NCI-H146 (cell line): ENCODE results near the gene RBM19.

Source experiments
- DNase-seq: peaks from one replicate; lab custom pipeline; 2025; lab: John Stamatoyannopoulos, UW

The RBM19 gene

GRCh38 chr12:113880988-113881962 lies 84.8 kb downstream of the RBM19 start:
- DNase-seq: peak; percentile 42

GRCh38 chr12:113880326-113880725 lies 85.8 kb downstream of the RBM19 start:
- DNase-seq: no peak

GRCh38 chr12:113879658-113880057 lies 86.5 kb downstream of the RBM19 start:
- DNase-seq: no peak

GRCh38 chr12:113877607-113878006 lies 88.5 kb downstream of the RBM19 start:
- no peak for DNase-seq

- DNase-seq: no peak
These were observed 90.0 kb downstream of the RBM19 start for GRCh38 chr12:113876160-113876559.

- DNase-seq: peak; percentile 17
These were observed 90.4 kb downstream of the RBM19 start for GRCh38 chr12:113875691-113876090.

- no peak for DNase-seq
These were observed 91.0 kb downstream of the RBM19 start for GRCh38 chr12:113874999-113875561.

GRCh38 chr12:113874326-113874725 lies 91.8 kb downstream of the RBM19 start:
- no peak for DNase-seq

- DNase-seq: no peak
These were observed 92.4 kb downstream of the RBM19 start for GRCh38 chr12:113873740-113874139.

- no peak for DNase-seq
These were observed 95.2 kb downstream of the RBM19 start for GRCh38 chr12:113870890-113871289.

GRCh38 chr12:113870035-113870434 lies 96.1 kb downstream of the RBM19 start:
- DNase-seq: peak; percentile 56

- DNase-seq: no peak
These were observed 97.8 kb downstream of the RBM19 start for GRCh38 chr12:113868365-113868764.

- no peak for DNase-seq
These were observed 98.9 kb downstream of the RBM19 start for GRCh38 chr12:113867258-113867657.

- no peak for DNase-seq
These were observed 99.6 kb downstream of the RBM19 start for GRCh38 chr12:113866496-113866895.

GRCh38 chr12:113863455-113863845 lies 102.7 kb downstream of the RBM19 start:
- DNase-seq: no peak

- peak; percentile 86 for DNase-seq
These were observed 103.3 kb downstream of the RBM19 start for GRCh38 chr12:113862590-113863454.

GRCh38 chr12:113861708-113862312 lies 104.3 kb downstream of the RBM19 start:
- DNase-seq: no peak

- no peak for DNase-seq
These were observed 105.2 kb downstream of the RBM19 start for GRCh38 chr12:113860950-113861349.

- DNase-seq: no peak
These were observed 105.9 kb downstream of the RBM19 start for GRCh38 chr12:113860059-113860820.

- no peak for DNase-seq
These were observed 107.2 kb downstream of the RBM19 start for GRCh38 chr12:113858841-113859386.

GRCh38 chr12:113857371-113857770 lies 108.8 kb downstream of the RBM19 start:
- DNase-seq: peak; percentile 57
